Activated naive CD4-positive, alpha-beta T cell (primary cell): ENCODE measurements around the gene CDH5.

Experiments used
- DNase-seq, 4 experiments: peaks; one replicate each; lab custom pipeline; 2025; lab: John Stamatoyannopoulos, UW

The CDH5 gene

DNA sequence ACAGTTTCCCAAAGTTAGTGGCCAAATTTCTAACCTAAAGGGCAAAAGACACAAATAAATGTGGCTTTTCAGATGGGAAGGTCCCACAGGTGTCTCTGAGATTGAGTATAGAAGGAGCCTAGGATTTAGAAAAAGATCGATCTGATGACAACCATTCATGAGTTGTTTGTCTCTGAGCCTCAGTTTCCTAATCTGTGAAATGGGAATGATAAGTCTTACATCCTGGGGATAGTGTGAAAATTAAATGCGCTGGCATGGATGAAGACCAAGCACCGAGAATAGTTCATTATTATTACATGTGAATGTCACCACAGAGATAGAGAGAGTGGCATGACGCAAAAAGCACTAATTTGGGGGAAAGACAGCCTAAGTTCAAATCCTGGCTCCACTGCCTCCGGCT, 7.2 kb downstream of the CDH5 start:
- no peak for DNase-seq

- DNase-seq: no peak
Measured at GRCh38 chr16:66374176-66374575, 7.7 kb downstream of the CDH5 start.

DNA sequence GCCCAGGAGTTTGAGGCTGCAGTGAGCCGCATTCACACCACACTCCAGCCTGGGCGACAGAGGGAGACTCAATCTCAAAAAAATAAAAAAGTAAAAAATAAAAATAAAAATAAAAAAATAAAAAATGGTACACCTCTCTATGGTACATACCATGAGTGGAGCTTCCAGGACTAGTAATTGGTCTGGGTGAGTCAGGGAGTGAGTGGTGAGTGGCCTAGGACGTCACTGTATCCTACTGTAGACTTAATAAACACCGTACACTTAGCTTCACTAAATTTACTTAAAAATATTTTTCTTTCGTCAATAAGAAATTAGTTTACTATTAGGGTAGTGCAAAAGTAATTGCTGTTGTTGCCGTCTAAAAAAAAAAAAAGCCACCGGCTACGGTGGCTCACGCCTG, 9.0 kb downstream of the CDH5 start:
- no peak for DNase-seq

DNA sequence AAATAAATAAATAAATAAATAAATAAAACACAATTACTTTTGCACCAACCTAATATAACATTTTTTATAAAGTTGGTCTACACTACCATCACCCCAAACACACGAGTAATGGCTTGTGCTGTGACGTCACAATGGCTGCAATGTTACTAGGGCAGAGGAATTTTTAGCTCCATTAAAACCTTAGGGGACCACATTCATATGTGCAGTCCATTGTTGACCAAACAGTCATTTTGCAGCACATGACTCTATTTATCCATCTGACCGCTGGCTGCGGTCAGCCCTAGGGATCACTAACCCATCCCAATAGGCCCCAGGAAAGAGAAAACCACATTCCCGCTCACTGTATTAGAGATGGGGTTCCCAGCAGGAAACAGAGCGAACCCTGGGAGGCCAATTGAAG, 9.6 kb downstream of the CDH5 start:
- no peak for DNase-seq

- no peak for DNase-seq
Measured at GRCh38 chr16:66376577-66377305, 10.2 kb downstream of the CDH5 start.

DNA sequence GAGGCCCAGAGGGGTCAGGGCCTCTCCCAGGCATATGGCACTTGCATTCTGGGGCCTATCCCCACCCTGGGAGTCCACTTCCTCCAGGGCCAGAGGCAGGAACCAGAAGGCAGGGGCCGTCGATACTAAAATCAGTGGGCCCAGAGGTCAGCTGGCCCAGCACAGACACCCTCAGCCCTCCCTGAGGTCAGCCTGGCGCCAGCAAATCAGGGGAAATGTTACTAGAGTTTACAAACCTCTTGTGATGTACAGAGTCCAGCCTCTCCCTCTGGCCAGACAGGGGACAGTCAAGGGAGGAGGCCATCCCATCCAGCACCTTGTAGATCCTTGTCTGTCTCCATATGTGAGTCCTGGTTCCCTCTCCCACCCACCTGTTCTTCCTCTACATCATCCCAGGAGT, 10.8 kb downstream of the CDH5 start:
- DNase-seq: no peak

GRCh38 chr16:66378741-66379570, 12.5 kb downstream of the CDH5 start:
- DNase-seq: no peak

DNA sequence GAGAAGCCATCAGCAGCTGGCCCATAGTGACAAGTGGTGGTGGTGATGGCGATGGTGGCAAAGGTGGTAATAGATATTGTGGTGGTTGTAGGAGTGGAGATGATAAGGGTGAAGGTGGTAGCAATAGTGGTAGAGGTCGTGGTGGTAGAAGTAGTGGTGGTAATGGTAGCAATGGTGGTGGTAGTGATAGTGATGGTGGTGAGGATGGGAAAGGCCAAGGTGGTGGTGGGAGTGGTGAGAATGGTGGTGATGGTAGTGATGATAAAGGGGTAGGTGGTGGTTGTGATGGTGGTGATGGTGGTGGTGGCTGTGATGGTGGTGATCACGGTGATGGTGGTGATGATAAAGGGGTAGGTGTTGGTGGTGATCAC, 13.1 kb downstream of the CDH5 start:
- no peak for DNase-seq

DNA sequence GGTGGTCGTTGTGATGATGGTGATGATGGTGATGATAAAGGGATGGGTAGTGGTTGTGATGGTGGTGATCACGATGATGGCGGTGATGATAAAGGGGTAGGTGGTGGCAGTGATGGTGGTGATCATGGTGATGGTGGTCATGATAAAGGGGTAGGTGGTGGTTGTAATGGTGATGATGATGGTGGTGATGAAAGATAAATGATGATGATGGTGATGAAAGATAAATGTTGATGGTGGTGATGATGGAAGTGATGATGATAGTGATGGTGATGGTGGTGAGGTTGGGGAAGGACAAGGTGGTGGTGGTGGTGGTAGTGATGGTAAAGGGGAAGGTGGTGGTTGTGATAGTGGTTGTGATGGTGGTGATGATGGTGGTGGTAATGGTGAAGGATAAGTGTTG, 13.9 kb downstream of the CDH5 start:
- DNase-seq: no peak

GRCh38 chr16:66381585-66382170, 15.2 kb downstream of the CDH5 start:
- DNase-seq: no peak

GRCh38 chr16:66382171-66382965, 15.9 kb downstream of the CDH5 start:
- DNase-seq: no peak

- no peak for DNase-seq
Measured at GRCh38 chr16:66382966-66383299, 16.4 kb downstream of the CDH5 start.

GRCh38 chr16:66383551-66383950, 17.1 kb downstream of the CDH5 start:
- no peak for DNase-seq

DNA sequence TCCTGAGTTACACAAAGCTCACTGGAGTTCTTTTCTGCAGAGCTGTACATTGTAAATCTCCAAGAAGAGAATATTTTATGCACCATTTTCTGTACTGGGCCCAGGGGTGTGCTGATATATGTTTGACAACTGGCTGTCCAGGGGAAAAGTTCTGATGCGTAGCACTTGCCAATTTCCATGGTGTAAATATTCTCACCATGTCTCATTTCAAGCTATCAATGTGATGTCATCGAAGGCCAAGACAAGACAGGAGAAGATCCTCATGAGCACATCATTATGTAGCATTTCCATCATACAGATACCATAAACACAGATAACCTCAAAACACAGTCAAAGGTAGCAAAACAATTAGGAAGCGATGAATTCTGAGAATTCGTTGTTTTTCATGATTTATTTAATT, 18.9 kb downstream of the CDH5 start:
- DNase-seq: no peak

- no peak for DNase-seq
Measured at GRCh38 chr16:66386629-66387622, 20.4 kb downstream of the CDH5 start.

DNA sequence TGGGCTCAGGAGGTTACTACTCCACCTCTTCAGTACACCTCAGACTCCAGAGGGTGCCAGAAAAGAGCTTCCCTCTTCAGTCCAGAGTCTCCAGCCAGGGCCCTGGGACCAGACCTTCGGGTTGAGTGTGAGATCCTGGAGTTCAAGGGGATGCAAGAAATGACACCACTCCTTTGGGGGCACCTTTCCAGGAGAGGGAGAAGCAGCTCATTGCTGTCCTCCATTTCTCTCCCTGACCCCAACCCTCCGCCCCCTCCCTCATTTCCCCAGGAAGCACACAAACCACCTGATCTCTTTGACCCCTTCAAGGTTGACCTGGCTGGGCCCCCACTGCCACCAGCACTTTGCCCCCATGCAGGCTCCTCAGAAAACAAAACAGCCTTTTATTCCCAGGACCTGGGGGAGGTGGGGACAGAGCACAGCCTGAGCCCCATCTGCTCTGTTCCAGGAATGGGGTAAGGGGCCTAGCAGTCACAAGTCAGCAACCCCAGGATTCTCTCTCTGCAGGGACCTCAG, 21.4 kb downstream of the CDH5 start:
- DNase-seq: no peak

- no peak for DNase-seq
Measured at GRCh38 chr16:66388350-66389139, 22.1 kb downstream of the CDH5 start.

GRCh38 chr16:66389256-66390176, 23.0 kb downstream of the CDH5 start:
- DNase-seq: no peak
